Ascending aorta (tissue), 2 donors: Measurements from ENCODE around the gene SEMA4C. TPM values are rescaled to one million over a fixed set of nuclear protein-coding genes. Genes with fewer than 3 reads are reported as not detected.

Source experiments
- DNase-seq, 2 donors: peaks; one replicate each; pipeline ENCODE4 v3.0.0-alpha.2; 2019; ENCODE audit warnings: low spot score in 2 of 2
- H3K27ac ChIP-seq, 2 donors: fragments of 200-600 bp; sonication (generic); one replicate each; pipeline ENCODE4 v1.5.1; 2016 to 2017; ENCODE audit warnings: mild to moderate bottlenecking in 1 of 2
- H3K27me3 ChIP-seq: fragments of 200-600 bp; sonication (generic); one replicate; pipeline ENCODE4 v1.5.1; 2017
- H3K36me3 ChIP-seq, 2 donors: fragments of 200-600 bp; sonication (generic); one replicate each; pipeline ENCODE4 v1.5.1; 2016
- H3K4me1 ChIP-seq, 2 donors: fragments of 200-600 bp; sonication (generic); one replicate each; pipeline ENCODE4 v1.5.1; 2016 to 2017; ENCODE audit warnings: mild to moderate bottlenecking in 1 of 2
- H3K4me3 ChIP-seq, 2 donors: fragments of 200-600 bp; sonication (generic); one replicate each; pipeline ENCODE4 v1.5.1; 2016 to 2017; ENCODE audit warnings: mild to moderate bottlenecking in 1 of 2
- H3K9me3 ChIP-seq, 2 donors: fragments of 200-600 bp; sonication (generic); one replicate each; pipeline ENCODE4 v1.5.1; 2016
- CTCF ChIP-seq, 3 experiments: fragments of 200-600 bp in 2 of 3; fragments of 450-650 bp in 1 of 3; sonication (generic) in 2 of 3; IDR thresholded peaks; one replicate each; pipeline ENCODE4 v1.5.1; 2016 to 2019; ENCODE audit warnings: antibody characterized with exemption in 3 of 3, mild to moderate bottlenecking in 1 of 3, moderate library complexity in 1 of 3
- intact Hi-C: fragments of 100-400 bp; cut with DNase I; formaldehyde crosslinking; loops from one replicate; pipeline ENCODE4 v1.15.1; 2023
- total RNA-seq: library from RNA; depleted of rRNA; stranded (reverse); fragments of >200 nt; gene quantifications from one replicate; pipeline ENCODE4 v1.1.0, GENCODE V29; 2016

Gene SEMA4C
- total RNA-seq, 1 donor from 2014 or later, result 56.9 TPM

DNA sequence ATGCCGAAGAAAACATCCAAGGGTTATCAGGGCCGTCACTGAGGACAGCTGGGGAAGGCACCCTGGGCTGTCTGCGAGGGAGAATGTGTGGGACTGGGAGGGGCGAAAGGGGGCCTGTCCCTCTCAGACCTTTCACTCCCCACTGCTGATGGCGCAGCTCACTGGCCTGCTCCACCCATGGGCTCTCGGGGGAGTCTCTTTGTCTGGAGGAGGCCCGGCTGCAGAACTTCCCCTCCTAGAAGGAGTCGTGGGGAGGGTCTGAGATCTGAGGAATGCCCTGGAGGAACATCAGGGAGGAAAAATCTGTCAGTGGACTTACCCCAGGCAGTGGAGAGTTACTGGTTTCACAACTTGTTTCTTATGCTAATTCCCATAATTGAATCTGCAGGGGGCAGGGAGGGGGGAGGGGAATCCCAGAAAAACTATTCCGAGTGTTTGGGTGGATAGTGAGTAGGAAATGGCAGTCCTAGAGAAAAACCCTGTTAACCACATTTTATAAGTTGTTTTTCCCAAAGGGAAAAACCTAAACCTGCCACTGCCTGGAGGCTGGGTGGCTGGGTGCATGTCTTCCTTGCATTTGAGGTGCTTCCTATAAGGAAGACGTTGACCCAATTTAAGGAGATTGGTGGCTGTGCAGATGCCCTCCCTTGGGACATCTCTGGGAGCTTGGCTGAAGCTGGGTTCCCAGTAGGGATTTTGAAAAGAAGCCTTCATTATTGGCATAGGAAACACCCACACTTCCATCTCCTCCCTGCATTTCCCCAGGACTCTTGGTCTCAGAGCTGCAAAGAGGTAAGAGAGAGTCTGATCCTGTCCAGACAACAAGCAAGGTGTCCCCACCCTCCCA is 11.7 kb upstream of the SEMA4C start:
- TF ChIP-seq CTCF (IDR thresholded peaks at IDR 0.05), result no peak
- H3K4me1 ChIP-seq, result no peaks in the 10 kb centered on the region
- intact Hi-C loops, result no loop called here

DNA sequence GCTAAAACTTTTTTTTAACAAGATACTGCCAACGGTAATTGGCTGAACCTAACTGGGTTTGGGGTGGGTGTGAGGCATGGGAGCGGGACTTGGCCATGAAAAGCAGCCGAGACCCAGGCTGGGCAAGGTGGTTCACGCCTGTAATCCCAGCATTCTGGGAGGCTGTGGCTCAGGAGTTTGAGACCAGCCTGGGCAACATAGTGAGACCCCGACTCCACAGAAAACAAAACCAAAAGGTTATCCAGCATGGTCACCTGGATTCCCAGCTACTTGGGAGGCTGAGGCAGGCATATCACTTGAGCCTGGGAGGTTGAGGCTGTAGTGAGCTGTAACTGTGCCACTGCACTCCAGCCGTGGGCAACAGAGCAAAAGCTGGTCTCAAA is 11.0 kb upstream of the SEMA4C start:
- TF ChIP-seq CTCF (IDR thresholded peaks at IDR 0.05), result no peak
- Histone ChIP-seq H3K36me3 (no peaks in the 10 kb centered on the region), H3K27me3 (no peaks in the 10 kb centered on the region), H3K4me1 (no peaks in the 10 kb centered on the region), H3K4me3 (no peak overlapping the region), H3K9me3 (no peaks in the 10 kb centered on the region), H3K27ac (no peak overlapping the region)
- intact Hi-C loops, result no loop called here
- DNase-seq, result no peak

More for the DNA sequence above, 11.7 kb upstream of the SEMA4C start:
- H3K4me3 ChIP-seq, result no peak overlapping the region
- DNase-seq, result no peak
- no peaks in the 10 kb centered on the region for H3K9me3 ChIP-seq
- H3K27ac ChIP-seq, result no peak overlapping the region
- H3K27me3 ChIP-seq, result no peaks in the 10 kb centered on the region
- no peaks in the 10 kb centered on the region for H3K36me3 ChIP-seq

DNA sequence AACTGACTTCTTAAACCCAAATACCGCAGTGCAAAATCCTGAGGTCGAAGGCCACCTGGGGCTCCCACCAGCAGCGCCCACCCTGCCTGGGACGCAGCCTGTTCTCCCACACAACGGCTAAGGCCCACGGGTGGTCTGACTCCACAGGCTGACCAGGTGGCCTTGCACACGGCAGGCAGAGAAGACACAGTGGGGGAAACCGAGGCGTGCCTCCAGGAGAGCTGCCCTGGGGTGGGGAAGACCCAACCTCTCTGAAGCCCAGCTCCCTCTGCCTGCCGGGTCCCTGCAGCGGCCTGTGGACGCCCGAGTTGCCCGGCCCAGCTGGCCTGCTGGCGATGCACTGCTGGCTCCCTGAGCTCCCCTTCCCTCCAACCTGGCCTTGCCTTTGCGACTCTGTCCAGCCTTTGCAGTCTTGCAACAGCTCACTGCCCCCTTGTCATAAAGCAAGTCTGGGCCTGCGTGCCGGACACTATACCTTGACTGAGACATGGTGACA is 9.7 kb upstream of the SEMA4C start:
- H3K9me3 ChIP-seq, result no peaks in the 10 kb centered on the region
- no peak overlapping the region for H3K27ac ChIP-seq
- no peaks in the 10 kb centered on the region for H3K27me3 ChIP-seq
- no peaks in the 10 kb centered on the region for H3K4me1 ChIP-seq
- no peak for TF ChIP-seq CTCF (IDR thresholded peaks at IDR 0.05)
- no peak overlapping the region for H3K4me3 ChIP-seq
- H3K36me3 ChIP-seq, result no peaks in the 10 kb centered on the region
- DNase-seq, result no peak
- intact Hi-C loops, result loop anchor here (10.0 kb wide), 1 partner anchor 615 kb away; the partner anchor contains the start of genes CIAO1 and TMEM127

DNA sequence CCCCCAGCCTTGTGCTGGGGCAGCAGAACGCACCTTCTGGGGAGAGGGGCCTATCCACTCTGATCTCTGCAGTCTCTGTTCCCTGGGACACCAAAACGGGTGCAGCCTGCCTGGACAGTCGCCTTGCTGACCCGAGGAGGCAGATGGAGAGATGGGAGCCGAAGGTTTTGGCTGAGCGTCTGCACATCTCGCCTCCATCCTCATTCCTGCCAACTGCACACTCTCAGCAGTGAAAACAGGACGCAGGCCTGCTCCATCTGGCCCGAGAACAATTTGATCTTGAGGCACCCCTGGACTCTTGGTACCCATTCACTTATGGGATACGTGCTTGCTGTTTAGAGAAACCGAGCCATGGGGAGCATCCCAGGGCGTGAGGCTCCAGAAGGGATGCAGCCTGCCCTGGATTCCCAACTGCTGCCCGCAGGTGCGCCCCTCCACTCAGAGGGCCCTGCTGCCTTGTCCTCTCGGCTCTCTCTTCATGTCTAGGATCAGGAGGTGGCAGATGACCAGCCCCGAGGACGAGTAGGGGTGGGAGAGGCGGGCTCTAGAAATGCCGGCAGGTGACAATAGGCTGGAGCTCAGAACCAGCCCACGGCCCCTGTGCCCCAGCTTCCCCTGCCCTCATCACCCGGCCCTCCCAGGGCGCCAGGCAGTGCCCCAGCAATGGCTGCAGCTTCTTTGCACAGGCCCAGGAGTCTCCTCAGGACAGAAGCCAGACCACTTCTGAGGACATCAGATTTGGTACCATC is 9.1 kb upstream of the SEMA4C start:
- peaks cover 0 to 3% of the 10 kb centered on the region in 2 donors for H3K4me1 ChIP-seq
- intact Hi-C loops, result loop anchor here (10.0 kb wide), 1 partner anchor 614 kb away; the partner anchor contains the start of genes CIAO1 and TMEM127
- no peak for TF ChIP-seq CTCF (IDR thresholded peaks at IDR 0.05)
- no peak for DNase-seq
- H3K4me3 ChIP-seq, result no peak overlapping the region
- H3K27me3 ChIP-seq, result no peaks in the 10 kb centered on the region
- no peak overlapping the region for H3K27ac ChIP-seq
- no peaks in the 10 kb centered on the region for H3K9me3 ChIP-seq
- H3K36me3 ChIP-seq, result no peaks in the 10 kb centered on the region

GRCh38 chr2:96878171-96878570 is 8.3 kb upstream of the SEMA4C start:
- Histone ChIP-seq H3K27me3 (no peaks in the 10 kb centered on the region), H3K36me3 (no peaks in the 10 kb centered on the region), H3K4me3 (no peak overlapping the region), H3K9me3 (no peaks in the 10 kb centered on the region), H3K27ac (no peak overlapping the region), H3K4me1 (peaks cover 2 to 9% of the 10 kb centered on the region in 2 donors)
- DNase-seq, result no peak
- intact Hi-C loops, result loop anchor here (10.0 kb wide), 1 partner anchor 613 kb away; the partner anchor contains the start of genes CIAO1 and TMEM127
- no peak for TF ChIP-seq CTCF (IDR thresholded peaks at IDR 0.05)
